SK-N-MC (cell line): ENCODE results near the gene OGFRL1.

Source experiments
- EZH2 ChIP-seq: fragments of 200-600 bp; sonication (generic); IDR thresholded peaks from one replicate; pipeline ENCODE4 v1.6.1; 2017; ENCODE audit warnings: antibody characterized with exemption
- POLR2AphosphoS5 ChIP-seq: IDR thresholded peaks from 2 replicates; pipeline ENCODE4 v1.6.1; 2012; ENCODE audit warnings: mild to moderate bottlenecking, low read depth, low read length, borderline replicate concordance

GRCh38 chr6:71338540-71339316, 50.1 kb downstream of the OGFRL1 start:
- TF ChIP-seq POLR2AphosphoS5 (no peak), EZH2 (no peak)
